GM21528 (cell line): ENCODE results near the gene RPS15.
A peak's percentile ranks its signal among the peaks of the same experiment; 100 is the strongest.
"Not testable (repeated sequence)": the region's sequence is repeated elsewhere in the genome, so short reads cannot be mapped to it uniquely, and the experiment has no call there.

ENCODE experiments used
- ATAC-seq: cut with Tn5 transposase; IDR thresholded peaks from one replicate; pipeline ENCODE4 v1.9.1; 2021; ENCODE audit warnings: mild to moderate bottlenecking, moderate library complexity; ENCODE audit not compliant: unreplicated experiment, low FRiP score

RPS15 gene

DNA sequence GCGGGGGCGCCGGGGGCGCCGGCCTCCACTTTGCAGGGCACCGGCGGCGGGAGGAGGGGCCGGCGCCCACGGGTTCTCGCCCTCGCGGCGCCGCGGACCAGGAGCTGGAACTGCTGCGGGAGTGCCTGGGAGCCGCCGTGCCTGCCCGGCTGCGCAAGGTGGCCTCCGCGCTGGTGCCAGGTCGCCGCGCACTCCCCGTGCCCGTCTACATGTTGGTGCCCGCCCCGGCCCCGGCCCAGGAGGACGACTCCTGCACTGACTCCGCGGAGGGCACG, 29.0 kb downstream of the RPS15 start:
- no peak for ATAC-seq

DNA sequence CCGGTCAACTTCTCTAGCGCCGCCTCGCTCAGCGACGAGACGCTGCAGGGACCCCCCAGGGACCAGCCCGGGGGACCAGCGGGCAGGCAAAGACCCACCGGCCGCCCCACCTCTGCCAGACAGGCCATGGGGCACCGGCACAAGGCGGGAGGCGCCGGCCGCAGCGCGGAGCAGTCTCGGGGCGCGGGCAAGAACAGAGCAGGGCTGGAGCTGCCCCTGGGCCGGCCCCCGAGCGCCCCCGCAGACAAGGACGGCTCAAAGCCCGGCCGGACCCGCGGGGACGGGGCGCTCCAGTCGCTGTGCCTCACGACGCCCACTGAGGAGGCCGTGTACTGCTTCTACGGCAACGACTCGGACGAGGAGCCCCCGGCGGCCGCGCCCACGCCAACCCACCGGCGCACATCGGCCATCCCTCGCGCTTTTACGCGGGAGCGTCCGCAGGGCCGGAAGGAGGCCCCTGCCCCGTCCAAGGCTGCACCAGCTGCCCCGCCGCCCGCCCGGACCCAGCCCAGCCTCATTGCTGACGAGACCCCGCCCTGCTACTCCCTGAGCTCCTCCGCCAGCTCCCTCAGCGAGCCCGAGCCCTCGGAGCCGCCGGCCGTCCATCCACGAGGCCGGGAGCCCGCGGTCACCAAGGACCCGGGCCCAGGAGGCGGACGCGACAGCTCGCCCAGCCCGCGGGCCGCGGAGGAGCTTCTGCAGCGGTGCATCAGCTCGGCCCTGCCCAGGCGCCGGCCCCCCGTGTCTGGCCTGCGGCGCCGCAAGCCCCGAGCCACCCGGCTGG, 29.5 kb downstream of the RPS15 start:
- ATAC-seq, result no peak

DNA sequence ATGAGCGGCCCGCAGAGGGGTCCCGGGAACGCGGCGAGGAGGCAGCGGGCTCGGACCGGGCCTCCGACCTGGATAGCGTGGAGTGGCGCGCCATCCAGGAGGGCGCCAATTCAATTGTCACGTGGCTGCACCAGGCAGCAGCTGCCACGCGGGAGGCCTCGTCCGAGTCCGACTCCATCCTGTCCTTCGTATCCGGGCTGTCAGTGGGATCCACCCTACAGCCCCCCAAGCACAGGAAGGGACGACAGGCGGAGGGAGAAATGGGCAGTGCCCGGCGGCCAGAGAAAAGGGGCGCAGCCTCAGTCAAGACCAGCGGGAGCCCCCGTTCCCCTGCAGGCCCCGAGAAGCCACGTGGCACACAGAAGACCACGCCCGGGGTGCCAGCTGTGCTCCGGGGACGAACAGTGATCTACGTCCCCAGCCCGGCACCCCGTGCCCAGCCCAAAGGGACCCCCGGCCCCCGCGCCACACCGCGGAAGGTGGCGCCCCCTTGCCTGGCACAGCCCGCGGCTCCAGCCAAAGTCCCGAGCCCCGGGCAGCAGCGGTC, 30.2 kb downstream of the RPS15 start:
- ATAC-seq, result no peak

DNA sequence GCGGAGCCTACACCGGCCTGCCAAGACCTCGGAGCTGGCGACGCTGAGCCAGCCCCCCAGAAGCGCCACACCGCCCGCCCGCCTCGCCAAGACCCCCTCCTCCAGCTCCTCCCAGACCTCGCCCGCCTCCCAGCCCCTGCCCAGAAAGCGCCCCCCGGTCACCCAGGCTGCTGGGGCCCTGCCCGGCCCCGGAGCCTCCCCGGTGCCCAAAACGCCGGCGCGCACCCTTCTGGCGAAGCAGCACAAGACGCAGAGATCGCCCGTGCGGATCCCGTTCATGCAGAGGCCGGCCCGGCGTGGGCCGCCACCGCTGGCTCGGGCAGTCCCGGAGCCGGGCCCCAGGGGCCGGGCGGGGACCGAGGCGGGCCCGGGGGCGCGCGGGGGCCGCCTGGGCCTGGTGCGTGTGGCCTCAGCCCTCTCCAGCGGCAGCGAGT, 30.6 kb downstream of the RPS15 start:
- ATAC-seq, result no peak

DNA sequence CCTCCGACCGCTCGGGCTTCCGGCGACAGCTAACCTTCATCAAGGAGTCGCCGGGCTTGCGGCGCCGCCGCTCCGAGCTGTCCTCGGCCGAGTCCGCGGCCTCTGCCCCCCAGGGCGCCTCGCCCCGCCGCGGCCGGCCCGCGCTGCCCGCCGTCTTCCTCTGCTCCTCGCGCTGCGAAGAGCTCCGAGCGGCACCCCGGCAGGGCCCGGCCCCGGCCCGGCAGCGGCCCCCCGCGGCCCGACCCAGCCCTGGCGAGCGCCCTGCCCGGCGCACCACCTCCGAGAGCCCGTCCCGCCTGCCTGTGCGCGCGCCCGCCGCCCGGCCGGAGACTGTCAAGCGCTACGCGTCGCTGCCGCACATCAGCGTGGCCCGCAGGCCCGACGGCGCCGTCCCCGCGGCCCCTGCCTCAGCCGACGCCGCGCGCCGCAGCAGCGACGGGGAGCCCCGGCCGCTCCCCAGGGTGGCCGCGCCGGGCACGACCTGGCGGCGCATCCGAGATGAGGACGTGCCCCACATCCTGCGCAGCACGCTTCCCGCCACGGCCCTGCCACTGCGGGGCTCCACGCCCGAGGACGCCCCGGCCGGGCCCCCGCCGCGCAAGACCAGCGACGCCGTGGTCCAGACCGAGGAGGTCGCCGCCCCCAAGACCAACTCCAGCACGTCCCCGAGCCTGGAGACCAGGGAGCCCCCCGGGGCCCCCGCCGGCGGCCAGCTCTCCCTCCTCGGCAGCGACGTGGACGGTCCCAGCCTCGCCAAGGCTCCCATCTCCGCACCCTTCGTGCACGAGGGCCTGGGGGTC, 31.3 kb downstream of the RPS15 start:
- ATAC-seq, result no peak

DNA sequence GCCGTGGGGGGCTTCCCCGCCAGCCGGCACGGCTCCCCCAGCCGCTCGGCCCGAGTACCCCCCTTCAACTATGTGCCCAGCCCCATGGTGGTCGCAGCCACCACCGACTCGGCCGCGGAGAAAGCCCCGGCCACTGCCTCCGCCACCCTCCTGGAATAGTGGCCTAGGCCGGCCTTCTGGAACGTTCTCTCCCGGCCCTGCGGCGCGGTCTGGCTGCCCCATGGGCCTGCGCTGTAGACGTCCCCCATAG, 31.8 kb downstream of the RPS15 start:
- ATAC-seq, result no peak

DNA sequence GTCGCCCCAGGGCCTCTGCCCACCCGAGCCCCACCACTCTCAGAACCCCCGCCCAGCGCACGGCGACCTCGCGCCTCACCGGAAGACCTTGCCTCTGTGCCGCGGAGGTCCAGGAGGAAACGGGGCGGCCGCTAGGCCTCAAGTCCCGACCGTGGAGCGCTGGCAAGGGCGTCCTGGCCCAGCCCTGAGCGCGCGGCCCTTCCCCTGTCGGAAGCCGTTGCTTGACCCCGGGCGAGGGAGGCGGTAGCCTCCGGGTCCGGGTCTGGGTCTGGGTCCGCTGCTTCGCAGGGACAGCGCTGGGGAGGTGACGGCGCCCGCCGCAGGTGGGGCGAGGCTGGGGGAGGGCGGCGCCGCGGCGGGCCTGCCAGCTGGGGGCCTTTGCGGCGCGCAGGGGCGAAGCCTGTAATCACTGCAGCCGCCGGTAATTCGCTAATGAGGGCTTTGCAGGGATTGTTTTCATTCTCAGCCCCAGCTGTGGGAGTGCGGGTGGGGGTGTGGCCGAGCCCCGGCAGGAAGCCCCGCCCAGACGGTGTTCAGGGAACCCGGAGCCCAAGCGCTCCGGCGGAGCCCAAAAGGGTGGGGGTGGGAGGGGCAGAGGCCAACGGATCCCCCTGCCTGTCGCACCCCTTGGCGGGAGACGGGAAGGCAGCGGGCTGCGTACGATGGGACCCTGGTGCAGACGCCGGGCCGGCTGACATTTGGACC, 32.3 kb downstream of the RPS15 start:
- ATAC-seq, result no peak

DNA sequence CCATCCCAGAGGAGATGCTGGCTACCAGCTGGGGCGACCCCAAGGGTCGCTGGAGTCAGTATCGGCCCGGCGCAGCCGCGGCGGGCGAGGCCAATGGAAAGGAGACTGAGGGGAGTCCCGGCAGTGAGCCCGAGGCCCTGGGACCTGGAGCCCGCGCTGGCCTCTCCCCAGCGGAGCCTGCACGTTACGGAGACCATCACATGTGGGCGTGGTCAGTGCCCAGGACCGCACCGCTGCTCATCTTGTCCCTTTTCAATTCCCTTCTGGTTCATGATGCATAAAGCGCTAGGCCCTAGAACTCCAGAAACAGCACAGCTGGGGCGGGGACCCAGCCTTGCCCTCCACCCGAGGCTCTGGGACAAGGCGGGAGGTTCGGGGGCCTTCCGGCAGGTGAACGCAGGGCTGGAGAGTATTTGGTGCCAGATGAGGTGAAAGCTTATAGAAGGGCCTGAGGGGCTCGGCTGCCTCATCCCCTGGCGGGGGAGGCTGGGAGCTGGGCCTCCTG, 32.9 kb downstream of the RPS15 start:
- ATAC-seq, result no peak

DNA sequence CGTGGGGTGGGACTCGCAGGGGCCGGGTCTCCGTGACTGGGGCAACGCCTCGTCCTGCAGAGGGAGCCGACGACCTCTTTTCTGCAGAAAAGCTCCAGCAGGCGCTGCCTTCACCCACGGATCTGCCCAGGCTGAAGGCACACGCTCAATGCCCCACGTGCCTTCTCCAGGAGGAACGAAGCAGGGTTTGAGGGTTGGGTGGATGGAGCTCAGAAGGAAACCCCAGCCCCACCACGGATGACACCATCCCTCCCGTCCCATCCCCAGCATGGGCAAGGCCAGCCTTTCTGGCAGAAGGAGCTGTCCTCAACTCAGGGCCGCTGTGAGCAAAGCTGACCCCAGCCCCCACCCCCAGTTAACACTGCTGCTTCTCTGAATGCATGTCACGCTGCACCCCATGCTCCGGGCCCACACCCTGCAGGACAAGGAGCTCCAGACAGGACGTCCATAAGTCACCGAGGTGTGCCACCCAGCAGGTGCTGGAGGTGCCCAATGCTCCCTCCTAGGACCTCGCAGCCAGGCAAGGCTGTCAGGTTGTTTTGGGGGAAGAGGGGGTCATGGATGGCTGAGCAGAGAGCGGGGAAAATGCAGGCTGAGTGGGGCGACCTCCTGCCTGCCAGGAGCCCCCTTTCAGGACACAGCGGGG, 33.4 kb downstream of the RPS15 start:
- no peak for ATAC-seq

DNA sequence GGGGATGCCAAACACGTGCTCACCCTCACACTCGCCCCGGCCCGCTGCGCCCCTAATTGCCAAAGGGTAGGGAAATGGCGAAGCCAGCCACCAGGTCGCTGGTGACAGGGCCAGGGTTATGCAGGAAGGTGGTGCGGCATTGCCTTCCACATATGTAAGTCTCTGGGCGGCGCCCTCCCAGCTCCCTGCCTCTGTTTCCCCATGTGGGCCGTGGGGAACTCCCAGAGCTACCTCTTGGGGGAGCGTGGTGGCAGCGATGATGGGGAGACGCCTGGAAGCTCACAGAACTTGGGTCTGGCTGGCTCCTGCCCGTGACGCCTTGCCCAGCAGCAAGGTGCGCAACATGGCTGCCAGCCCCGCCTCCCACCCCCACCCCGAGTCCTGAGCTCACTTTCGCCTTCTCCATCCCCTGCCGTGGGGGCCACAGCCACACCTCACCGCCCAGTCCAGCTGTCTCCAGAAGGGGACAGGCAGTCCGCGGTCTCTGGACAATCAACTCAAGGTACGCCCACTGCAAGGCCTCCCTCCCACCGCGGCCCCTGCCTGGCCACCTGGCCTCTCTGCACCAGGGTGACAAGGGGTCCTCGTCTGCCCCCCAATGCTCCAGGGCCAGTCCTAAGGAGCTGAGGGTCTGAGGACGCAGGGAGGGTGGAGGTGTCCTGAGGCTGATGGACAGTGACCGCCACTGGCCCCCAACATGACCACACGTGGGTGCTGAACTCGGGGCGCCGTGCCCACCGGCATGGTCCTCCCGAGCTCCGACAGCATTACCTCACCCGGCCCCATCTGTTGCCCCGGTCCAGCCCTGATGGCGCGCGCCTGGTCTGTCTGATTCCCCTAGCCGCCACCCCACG, 34.3 kb downstream of the RPS15 start:
- ATAC-seq, result no peak

DNA sequence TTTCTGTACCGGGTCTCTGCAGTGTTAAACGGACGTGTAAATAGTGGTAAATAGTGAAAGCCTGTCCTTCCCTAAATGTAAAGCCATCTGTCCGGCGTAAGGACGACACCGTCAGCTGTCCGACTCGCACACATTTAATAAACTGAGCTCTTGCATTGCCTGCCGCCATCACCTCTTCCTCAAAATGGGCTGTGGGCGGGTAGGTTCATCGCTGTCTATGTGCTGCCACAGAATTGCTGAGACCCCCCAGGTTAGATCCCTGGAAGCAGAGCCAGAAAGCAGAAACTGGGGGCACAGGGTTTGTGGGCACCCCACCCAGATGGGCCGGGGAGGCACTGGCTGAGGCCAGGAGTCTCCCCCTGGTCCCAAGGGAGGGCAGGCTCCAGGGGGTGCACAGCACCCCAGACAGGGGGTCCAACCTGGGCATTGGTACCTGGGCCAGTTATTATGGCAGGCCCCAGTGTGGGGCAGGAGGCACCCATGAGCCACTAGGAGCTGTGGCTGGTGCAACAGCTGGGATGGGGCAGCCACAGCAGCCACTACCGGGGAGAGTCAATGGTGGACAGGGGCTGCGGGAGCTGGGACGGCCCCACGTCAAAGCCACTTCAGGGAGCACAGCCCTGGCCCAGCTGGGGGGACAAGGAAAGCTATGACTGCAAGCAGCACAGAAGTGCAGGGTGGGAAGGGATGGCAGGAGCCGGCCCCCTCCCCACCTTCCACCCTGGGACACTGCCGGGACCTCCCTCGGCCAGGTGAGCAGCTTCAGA, 35.1 kb downstream of the RPS15 start:
- ATAC-seq, result no peak

DNA sequence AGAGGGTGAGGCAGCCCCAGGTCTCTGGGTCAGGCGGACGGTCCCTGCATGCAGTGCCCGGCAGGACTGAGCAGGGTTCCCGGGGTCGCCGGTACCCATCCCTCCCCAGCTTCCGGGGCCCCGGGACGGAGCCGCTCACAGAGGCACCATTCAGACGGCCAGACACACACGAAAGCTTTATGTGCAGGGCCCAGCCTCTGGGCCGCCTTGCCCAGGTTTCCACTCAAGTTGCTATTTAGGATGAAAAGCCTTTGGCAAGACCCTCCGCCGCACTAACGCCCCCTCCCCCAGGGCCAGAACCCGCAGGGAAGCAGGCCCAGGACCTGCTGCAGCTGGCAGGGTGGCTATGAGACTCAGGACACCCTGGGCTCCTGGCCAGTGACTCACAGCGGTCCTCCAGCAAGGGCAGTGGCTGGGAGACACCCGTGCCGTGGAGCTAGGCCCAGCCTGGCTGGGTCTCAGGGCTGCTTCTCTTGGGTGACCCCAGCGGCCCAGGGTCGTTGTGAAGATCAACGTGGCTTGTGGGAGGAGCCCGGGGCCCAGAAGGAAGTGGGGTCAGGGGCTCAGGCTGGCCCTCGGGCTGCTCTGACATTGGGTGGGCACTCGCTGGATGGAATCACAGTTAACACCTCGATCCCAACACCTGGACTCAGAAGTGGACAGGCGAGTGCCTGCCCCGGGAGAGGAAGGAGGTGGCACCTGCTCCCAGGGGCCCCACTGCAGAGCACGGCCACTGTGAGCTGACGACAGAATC, 36.0 kb downstream of the RPS15 start:
- ATAC-seq, result no peak

DNA sequence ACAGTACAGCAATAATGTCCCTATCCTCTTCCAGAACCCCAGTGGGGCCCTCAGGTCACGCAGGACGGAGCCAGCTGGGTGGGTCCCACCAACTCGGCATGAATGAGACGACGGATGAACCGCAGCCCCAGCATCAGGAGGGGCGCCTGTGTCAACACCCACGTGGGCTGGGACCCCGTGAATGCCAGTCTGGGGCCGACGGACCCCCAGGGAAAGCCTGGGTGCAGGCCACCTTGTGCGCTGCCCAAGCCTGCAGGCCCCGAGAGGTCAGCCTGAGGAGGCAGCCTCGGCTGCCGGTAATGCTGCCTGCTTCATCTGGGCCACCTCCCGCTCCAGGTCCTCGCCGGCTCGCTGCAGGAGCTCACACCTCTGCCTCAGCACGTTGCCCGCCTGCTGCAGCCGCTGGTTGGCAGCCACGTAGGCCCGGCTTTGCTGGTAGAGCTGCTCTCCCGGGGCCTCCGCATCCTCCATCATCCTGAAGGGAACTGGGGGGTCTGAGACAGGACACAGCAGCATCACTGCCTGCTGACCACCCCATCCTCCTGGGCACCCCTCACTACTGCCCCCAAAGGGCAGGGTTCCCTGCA, 36.7 kb downstream of the RPS15 start:
- ATAC-seq, result no peak

DNA sequence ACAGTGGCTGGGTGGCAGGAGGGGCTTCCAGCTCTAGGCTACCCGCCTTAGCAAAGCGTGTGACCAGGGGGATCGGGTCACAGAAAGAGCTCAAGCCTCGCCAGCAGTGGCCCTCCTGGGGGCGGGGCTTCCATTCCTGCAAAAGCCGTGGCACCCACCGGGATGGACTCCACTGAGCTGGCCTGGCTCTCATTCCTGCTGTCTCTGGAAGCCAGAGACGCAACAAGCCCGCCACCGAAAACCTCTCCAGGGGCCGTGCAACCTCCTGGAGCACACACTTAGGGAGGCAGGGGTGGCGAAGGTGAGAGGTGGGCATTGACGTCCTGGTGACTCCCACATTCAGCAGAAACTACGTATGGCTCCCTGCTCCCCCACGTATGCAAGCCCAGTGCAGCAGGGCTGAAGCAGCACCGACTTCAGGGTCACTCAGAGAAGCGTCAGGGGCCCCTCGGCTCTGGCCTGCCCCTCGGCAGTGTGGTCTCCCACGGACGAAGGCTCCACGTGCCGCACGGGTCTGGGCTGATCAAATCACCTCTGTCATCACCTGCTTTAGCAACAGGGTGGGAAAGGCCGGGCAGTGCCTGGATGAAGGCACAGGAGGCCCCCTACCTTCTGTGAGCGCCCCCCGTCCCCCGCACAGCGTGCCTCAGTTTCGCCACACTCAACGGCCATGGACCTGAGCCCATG, 37.7 kb downstream of the RPS15 start:
- no peak for ATAC-seq

DNA sequence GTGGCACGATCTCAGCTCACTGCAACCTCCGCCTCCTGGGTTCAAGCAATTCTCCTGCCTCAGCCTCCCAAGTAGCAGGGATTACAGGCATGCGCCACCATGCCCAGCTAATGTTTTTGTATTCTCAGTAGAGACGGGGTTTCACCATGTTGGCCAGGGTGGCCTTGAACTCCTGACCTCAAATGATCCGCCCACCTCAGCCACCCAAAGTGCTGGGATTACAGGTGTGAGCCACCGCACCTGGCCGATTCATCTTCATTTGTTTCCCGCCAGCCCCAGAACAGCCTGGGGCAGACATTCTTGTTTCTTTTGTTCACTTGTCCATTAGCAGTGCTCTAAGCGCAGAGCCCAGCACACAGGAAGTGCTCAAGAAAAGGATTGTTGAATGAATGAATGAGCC, 38.9 kb downstream of the RPS15 start:
- not testable (repeated sequence) for ATAC-seq

DNA sequence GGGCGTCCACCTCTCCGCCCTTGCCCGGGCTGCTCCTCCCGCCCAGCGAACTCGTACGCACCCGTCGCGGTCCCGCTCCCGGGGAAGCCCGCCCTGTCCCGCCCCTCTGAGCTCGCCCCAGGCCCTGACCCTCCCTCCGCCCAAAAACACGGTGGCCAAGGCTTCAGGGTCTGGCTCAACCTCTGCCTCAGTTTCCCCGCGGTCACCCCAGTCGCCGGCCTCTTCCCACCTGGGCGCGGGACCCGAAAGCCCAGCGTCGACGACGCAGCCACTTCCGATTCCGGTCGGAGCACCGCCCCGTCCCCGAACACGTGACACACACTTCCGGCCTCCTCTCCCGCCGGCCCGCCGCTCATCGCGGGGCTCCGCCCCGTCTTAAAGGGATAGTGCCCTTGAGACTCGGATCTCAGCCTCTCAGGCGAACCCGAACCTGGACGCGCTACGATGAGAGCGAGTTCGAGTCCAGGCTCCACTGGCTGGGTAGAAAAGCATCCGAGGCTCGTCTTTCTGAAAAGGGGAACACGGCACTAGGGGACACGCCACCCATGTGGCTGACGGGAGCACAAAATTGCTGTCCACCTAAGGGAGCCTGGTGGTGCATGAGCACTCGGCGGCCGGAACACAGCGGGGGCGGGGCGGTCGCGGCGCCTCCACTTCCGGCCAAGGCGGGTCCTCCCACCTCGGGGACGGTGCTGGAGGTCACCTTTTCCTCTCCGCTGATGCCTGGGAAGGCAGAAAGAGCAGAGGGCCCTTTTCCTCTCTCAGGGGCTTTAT, 40.9 kb downstream of the RPS15 start, which contains the start of gene C19orf25:
C19orf25 (minus strand) TSS at position 282 of the 774 bp plus-strand sequence. CDS start 312 bp downstream, outside the sequence.
- peak; percentile 74 for ATAC-seq
